Suprapubic skin (tissue), 4 donors: ENCODE results near the gene TUBB8B.
"Not testable (repeated sequence)": the region's sequence is repeated elsewhere in the genome, so short reads cannot be mapped to it uniquely, and the experiment has no call there.

Experiments
- POLR2A ChIP-seq, 2 donors: fragments of 450-650 bp; IDR thresholded peaks; one replicate each; pipeline ENCODE4 v1.6.1; 2017; ENCODE audit warnings: antibody characterized with exemption in 2 of 2, mild to moderate bottlenecking in 2 of 2, moderate library complexity in 2 of 2
- POLR2AphosphoS5 ChIP-seq, 3 donors: sonication (generic); formaldehyde crosslinking; IDR thresholded peaks; one replicate each; pipeline ENCODE4 v1.6.1; 2017; ENCODE audit warnings: antibody characterized with exemption in 3 of 3
- TF ChIP-seq, protein P1 (sequence below), 2 donors: fragments of 200-600 bp in 1 of 2; fragments of 450-650 bp in 1 of 2; sonication (generic) in 1 of 2; IDR thresholded peaks; one replicate each; pipeline ENCODE4 v1.5.1; 2016 to 2019; ENCODE audit warnings: antibody characterized with exemption in 2 of 2, mild to moderate bottlenecking in 1 of 2, moderate library complexity in 1 of 2

DNA sequence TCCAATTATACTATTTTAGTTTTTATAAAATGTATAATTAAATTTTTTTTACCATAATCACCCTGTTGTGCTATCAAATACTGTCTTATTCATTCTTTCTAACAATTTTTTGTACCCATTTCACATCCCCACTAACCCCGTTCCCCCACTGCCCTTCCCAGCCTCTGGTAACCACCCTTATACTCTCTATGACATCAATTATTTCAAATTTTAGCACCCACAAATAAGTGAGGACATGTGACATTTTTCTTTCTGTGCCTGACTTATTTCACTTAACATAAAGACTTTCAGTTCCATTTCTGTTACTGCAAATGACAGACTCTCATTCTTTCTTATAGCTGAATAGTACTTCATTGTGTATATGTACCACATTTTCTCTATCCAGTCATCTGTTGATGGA lies 5.0 kb upstream of the TUBB8B start:
- TF ChIP-seq POLR2A, POLR2AphosphoS5 (IDR thresholded peaks at IDR 0.05): not testable (repeated sequence)
- TF ChIP-seq, protein P1, sequence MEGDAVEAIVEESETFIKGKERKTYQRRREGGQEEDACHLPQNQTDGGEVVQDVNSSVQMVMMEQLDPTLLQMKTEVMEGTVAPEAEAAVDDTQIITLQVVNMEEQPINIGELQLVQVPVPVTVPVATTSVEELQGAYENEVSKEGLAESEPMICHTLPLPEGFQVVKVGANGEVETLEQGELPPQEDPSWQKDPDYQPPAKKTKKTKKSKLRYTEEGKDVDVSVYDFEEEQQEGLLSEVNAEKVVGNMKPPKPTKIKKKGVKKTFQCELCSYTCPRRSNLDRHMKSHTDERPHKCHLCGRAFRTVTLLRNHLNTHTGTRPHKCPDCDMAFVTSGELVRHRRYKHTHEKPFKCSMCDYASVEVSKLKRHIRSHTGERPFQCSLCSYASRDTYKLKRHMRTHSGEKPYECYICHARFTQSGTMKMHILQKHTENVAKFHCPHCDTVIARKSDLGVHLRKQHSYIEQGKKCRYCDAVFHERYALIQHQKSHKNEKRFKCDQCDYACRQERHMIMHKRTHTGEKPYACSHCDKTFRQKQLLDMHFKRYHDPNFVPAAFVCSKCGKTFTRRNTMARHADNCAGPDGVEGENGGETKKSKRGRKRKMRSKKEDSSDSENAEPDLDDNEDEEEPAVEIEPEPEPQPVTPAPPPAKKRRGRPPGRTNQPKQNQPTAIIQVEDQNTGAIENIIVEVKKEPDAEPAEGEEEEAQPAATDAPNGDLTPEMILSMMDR (IDR thresholded peaks at IDR 0.05) = not testable (repeated sequence)
